Measurements from ENCODE around the gene SETX.

SETX gene

DNA sequence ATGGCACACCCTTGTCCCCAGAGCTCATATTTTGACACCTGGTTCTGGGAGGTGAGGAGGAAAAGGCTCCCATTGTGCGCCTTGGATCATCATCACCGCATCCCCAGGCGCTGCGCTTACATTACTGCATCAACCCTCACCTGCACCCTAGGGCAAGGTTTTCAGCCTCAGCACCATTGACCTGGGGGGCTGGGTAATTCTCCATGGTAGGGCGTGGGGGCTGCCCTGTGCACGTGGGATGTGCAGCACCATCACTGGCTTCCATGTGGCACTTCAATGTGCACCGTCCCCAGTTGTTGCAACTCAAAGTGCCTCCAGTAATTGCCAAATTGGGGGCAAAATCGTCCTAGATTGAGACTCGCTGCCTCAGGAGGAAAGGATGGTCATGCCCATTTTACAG is 109.3 kb downstream of the SETX start:
- POLR2A ChIA-PET (ENCODE audit: low non-redundant PET), result no interaction called here
- CTCF ChIA-PET, result interaction anchor here (0.6 to 1.8 kb wide), 5 partner anchors 14 to 490 kb away, joined by 3 to 7 read pairs (median 5); no protein-coding TSS in a partner anchor

GRCh38 chr9:132244582-132245455 is 110.0 kb downstream of the SETX start:
- CTCF ChIA-PET, result interaction anchor here (0.6 to 0.8 kb wide), 2 partner anchors 75 to 701 kb away, joined by 3 to 4 read pairs; no protein-coding TSS in a partner anchor
- DNase-seq (ENCODE audit: low spot score), result no peak
- POLR2A ChIA-PET (ENCODE audit: low non-redundant PET), result no interaction called here
- TF ChIP-seq, protein P1, sequence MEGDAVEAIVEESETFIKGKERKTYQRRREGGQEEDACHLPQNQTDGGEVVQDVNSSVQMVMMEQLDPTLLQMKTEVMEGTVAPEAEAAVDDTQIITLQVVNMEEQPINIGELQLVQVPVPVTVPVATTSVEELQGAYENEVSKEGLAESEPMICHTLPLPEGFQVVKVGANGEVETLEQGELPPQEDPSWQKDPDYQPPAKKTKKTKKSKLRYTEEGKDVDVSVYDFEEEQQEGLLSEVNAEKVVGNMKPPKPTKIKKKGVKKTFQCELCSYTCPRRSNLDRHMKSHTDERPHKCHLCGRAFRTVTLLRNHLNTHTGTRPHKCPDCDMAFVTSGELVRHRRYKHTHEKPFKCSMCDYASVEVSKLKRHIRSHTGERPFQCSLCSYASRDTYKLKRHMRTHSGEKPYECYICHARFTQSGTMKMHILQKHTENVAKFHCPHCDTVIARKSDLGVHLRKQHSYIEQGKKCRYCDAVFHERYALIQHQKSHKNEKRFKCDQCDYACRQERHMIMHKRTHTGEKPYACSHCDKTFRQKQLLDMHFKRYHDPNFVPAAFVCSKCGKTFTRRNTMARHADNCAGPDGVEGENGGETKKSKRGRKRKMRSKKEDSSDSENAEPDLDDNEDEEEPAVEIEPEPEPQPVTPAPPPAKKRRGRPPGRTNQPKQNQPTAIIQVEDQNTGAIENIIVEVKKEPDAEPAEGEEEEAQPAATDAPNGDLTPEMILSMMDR (conservative IDR thresholded peaks at IDR 0.05; ENCODE audit: low read depth), result no peak
- H3K27ac ChIP-seq, result no peak overlapping the region

More for the DNA sequence above, 109.3 kb downstream of the SETX start:
- H3K27ac ChIP-seq, result no peak overlapping the region
- TF ChIP-seq, protein P1 (conservative IDR thresholded peaks at IDR 0.05; ENCODE audit: low read depth), result no peak
- DNase-seq (ENCODE audit: low spot score), result no peak

DNA sequence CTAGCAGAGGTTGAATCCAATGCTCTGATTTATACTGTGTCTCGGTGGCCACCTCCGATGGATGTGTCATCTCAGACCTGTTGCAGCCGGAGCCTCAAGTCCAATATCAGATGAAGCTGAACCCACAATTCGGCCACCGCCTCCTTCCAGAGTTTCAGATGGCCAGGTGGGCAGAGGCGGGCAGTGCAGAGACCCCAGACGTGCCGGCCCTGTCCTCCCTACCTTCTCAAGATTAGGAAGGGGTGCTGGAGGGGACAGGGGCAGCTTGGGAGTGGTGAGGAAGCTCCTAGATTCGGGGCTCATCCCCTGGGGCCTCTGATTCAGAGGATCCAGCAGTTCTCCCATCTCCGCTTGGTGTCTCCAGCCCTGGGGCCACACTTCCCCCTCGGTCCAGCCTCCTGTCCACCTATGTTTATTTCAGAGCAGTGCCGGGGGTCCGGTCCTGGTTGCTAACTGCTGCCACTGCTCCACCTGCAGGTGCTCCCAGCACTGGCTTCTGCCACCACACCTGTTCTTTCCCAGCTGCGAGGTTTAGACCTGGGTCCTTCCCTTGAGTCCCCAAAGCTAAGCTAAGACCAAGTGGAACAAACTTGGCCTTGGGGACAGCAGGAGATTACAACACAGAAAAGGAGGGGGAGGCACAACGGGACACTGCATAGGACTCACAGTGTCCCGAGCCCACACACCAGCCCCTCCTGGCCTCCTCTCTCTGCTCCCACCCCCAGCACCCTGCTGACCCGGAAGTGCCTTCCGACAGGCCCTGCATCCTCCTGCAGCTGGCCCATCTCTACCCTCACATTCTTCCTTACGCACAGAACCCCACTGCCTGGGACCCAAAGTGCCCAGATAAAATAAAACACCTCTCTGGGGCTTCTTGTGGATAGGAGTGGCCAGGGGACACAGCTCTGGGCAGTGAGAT is 111.4 kb downstream of the SETX start:
- H3K27ac ChIP-seq, result no peak overlapping the region
- CTCF ChIA-PET, result interaction anchor here (0.6 to 1.2 kb wide), 6 partner anchors 10 to 733 kb away, joined by 3 to 6 read pairs (median 4); no protein-coding TSS in a partner anchor
- TF ChIP-seq, protein P1 (conservative IDR thresholded peaks at IDR 0.05; ENCODE audit: low read depth), result no peak
- POLR2A ChIA-PET (ENCODE audit: low non-redundant PET), result no interaction called here
- no peak for DNase-seq (ENCODE audit: low spot score)

DNA sequence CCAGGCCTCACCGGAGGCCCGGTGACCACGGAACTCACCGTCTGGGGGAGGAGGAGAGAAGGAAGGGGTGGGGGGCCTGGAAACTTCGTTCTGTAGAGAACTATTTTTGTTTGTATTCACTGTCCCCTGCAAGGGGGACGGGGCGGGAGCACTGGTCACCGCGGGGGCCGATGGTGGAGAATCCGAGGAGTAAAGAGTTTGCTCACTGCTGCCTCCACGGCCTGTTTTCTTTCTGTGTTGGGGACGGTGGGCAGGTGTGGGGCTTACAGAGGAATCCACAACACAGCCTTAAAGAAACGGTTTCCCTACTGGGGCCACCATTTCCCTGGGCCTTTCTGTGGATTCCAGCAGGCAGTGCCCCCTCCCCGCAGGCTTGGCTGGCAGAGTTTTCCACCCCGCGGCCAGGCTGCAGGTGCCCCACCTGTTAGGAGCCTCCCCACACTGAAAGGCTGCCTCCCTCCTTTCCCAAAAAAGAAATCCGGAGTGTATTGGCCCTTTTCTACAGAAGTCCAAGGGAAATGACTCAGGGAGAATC is 112.1 kb downstream of the SETX start:
- ChIA-PET CTCF (interaction anchor here (1.2 kb wide), 1 partner anchor 17 kb away, joined by 5 read pairs; no protein-coding TSS in a partner anchor), POLR2A (ENCODE audit: low non-redundant PET) (no interaction called here)
- H3K27ac ChIP-seq, result no peak overlapping the region
- TF ChIP-seq, protein P1 (conservative IDR thresholded peaks at IDR 0.05; ENCODE audit: low read depth), result no peak
- DNase-seq (ENCODE audit: low spot score), result no peak

DNA sequence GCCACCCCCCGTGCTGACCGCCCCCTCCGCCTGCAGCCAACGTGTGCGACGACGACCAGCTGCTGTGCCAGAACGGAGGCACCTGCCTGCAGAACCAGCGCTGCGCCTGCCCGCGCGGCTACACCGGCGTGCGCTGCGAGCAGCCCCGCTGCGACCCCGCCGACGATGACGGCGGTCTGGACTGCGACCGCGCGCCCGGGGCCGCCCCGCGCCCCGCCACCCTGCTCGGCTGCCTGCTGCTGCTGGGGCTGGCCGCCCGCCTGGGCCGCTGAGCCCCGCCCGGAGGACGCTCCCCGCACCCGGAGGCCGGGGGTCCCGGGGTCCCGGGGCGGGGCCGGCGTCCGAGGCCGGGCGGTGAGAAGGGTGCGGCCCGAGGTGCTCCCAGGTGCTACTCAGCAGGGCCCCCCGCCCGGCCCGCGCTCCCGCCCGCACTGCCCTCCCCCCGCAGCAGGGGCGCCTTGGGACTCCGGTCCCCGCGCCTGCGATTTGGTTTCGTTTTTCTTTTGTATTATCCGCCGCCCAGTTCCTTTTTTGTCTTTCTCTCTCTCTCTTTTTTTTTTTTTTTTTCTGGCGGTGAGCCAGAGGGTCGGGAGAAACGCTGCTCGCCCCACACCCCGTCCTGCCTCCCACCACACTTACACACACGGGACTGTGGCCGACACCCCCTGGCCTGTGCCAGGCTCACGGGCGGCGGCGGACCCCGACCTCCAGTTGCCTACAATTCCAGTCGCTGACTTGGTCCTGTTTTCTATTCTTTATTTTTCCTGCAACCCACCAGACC is 112.8 kb downstream of the SETX start:
- DNase-seq (ENCODE audit: low spot score), result no peak
- POLR2A ChIA-PET (ENCODE audit: low non-redundant PET), result no interaction called here
- H3K27ac ChIP-seq, result no peak overlapping the region
- CTCF ChIA-PET, result interaction anchor here (0.7 to 4.3 kb wide), 5 partner anchors 11 to 486 kb away, joined by 3 to 20 read pairs (median 4); no protein-coding TSS in a partner anchor
- TF ChIP-seq, protein P1 (conservative IDR thresholded peaks at IDR 0.05; ENCODE audit: low read depth), result no peak
